HepG2 (cell line): Measurements from ENCODE around the gene SGCD. TPM values are rescaled to one million over a fixed set of nuclear protein-coding genes. Genes with fewer than 3 reads are reported as not detected.

Source experiments
- polyA plus RNA-seq, 8 experiments: library from polyadenylated mRNA; depleted of rRNA in 3 of 8; stranded (reverse) in 7 of 8; unstranded in 1 of 8; fragments of >200 nt; fragmentation: Illumina TruSeq in 4 of 8; extraction: Trizol in 4 of 8; gene quantifications; 2 replicates each; pipeline versions ENCODE4 v1.2.1 to v1.2.3, GENCODE V29; 2011 to 2016; ENCODE audit warnings: low read depth in 4 of 8, missing spikeins in 1 of 8, mixed read lengths in 1 of 8; ENCODE audit not compliant: insufficient read depth in 1 of 8
- small RNA-seq, 3 experiments: library from RNA; depleted of rRNA; stranded (forward); fragments of <200 nt; gene quantifications; one replicate each; pipeline ENCODE3, GENCODE V24; 2012; ENCODE audit warnings: low read depth in 2 of 3, low replicate concordance in 1 of 3; ENCODE audit not compliant: insufficient read length in 3 of 3, insufficient read depth in 2 of 3
- total RNA-seq, 5 experiments: library from RNA; depleted of rRNA; stranded (reverse); fragments of >200 nt; fragmentation: Illumina TruSeq; extraction: Trizol; gene quantifications; 2 replicates each; pipeline ENCODE4 v1.2.3, GENCODE V29; 2016; ENCODE audit warnings: low read depth in 1 of 5

SGCD gene
- total and polyA plus RNA-seq, 2 of the 13 experiments (the other 11 are each of a cell fraction or from before 2014, with no cell fraction given): not detected

Small RNA genes lying within 50 kb of the gene (small RNA-seq; reads per million reads assigned to genes)
- gene AC027308.1 (0 reads per million in 3 experiments), gene RNU6-556P (0 reads per million in 3 experiments)
